Measurements from ENCODE around the gene TFDP2.

- TF ChIP-seq CTCF (conservative IDR thresholded peaks at IDR 0.05; ENCODE audit: low read length): no peak
- TF ChIP-seq EZH2phosphoT487 (IDR thresholded peaks at IDR 0.05; ENCODE audit: borderline replicate concordance, low read depth, low read length): no peak
Measured at GRCh38 chr3:141934354-141934753, 215.0 kb downstream of the TFDP2 start.
